HUDEP-2 (cell line): ENCODE data around the gene SLC2A9.

ENCODE experiments used
- DNase-seq, 76 experiments: peaks; one replicate each; lab custom pipeline; 2025; ENCODE audit not compliant: unreplicated experiment in 76 of 76; lab: John Stamatoyannopoulos, UW

SLC2A9 gene

GRCh38 chr4:9969526-9970398 is 51.5 kb downstream of the SLC2A9 start:
- DNase-seq = no peak

- no peak for DNase-seq
These were observed 52.8 kb downstream of the SLC2A9 start for GRCh38 chr4:9968472-9968871.

- DNase-seq = no peak
These were observed 56.4 kb downstream of the SLC2A9 start for GRCh38 chr4:9964879-9965278.

GRCh38 chr4:9963328-9963727 is 58.0 kb downstream of the SLC2A9 start:
- DNase-seq = no peak

GRCh38 chr4:9962611-9963314 is 58.5 kb downstream of the SLC2A9 start:
- DNase-seq = no peak

GRCh38 chr4:9954468-9954867 is 66.8 kb downstream of the SLC2A9 start:
- no peak for DNase-seq

- DNase-seq = no peak
These were observed 68.2 kb downstream of the SLC2A9 start for GRCh38 chr4:9953089-9953488.

- DNase-seq = no peak
These were observed 68.8 kb downstream of the SLC2A9 start for GRCh38 chr4:9952415-9952950.

- no peak for DNase-seq
These were observed 71.7 kb downstream of the SLC2A9 start for GRCh38 chr4:9949573-9949972.

GRCh38 chr4:9947168-9948062 is 73.9 kb downstream of the SLC2A9 start:
- DNase-seq = no peak

GRCh38 chr4:9946170-9946569 is 75.1 kb downstream of the SLC2A9 start:
- no peak for DNase-seq

- no peak for DNase-seq
These were observed 76.6 kb downstream of the SLC2A9 start for GRCh38 chr4:9944431-9945425.

GRCh38 chr4:9943761-9944160 is 77.5 kb downstream of the SLC2A9 start:
- no peak for DNase-seq

- no peak for DNase-seq
These were observed 78.2 kb downstream of the SLC2A9 start for GRCh38 chr4:9942921-9943600.

- DNase-seq = no peak
These were observed 79.2 kb downstream of the SLC2A9 start for GRCh38 chr4:9942139-9942538.

GRCh38 chr4:9940041-9940440 is 81.3 kb downstream of the SLC2A9 start:
- no peak for DNase-seq

- no peak for DNase-seq
These were observed 82.4 kb downstream of the SLC2A9 start for GRCh38 chr4:9938933-9939332.

GRCh38 chr4:9937078-9937477 is 84.2 kb downstream of the SLC2A9 start:
- DNase-seq = no peak

- peak in 43 of 76 experiments; percentile 1 to 60 (median 16) for DNase-seq
These were observed 85.1 kb downstream of the SLC2A9 start for GRCh38 chr4:9936129-9936644.
